Esophagus squamous epithelium (tissue), 4 donors: ENCODE measurements around the gene CAPN5.

Source experiments
- CTCF ChIP-seq, 6 experiments: fragments of 450-650 bp in 4 of 6; fragments of 200-600 bp in 2 of 6; sonication (generic) in 2 of 6; IDR thresholded peaks; one replicate each; pipeline ENCODE4 v1.5.1; 2016 to 2019; ENCODE audit warnings: antibody characterized with exemption in 6 of 6, mild to moderate bottlenecking in 4 of 6, moderate library complexity in 4 of 6
- POLR2A ChIP-seq, 4 donors: fragments of 450-650 bp; IDR thresholded peaks; one replicate each; pipeline ENCODE4 v1.6.1; 2017; ENCODE audit warnings: antibody characterized with exemption in 4 of 4, mild to moderate bottlenecking in 4 of 4, moderate library complexity in 3 of 4

GRCh38 chr11:77090373-77091111 is 23.8 kb downstream of the CAPN5 start:
- TF ChIP-seq CTCF (IDR thresholded peaks at IDR 0.05): no peak
- TF ChIP-seq POLR2A (IDR thresholded peaks at IDR 0.05): no peak
